NAMALWA (cell line): ENCODE data around the gene ARID1B.
A peak's percentile ranks its signal among the peaks of the same experiment; 100 is the strongest.
"Not testable (repeated sequence)": the region's sequence is repeated elsewhere in the genome, so short reads cannot be mapped to it uniquely, and the experiment has no call there.

ENCODE experiments used
- DNase-seq: peaks from one replicate; pipeline ENCODE4 v3.0.0-alpha.2; 2015; ENCODE audit warnings: low spot score

ARID1B gene

GRCh38 chr6:157133856-157134255 lies 356.7 kb downstream of the ARID1B start:
- no peak for DNase-seq

- no peak for DNase-seq
Measured at GRCh38 chr6:157134402-157135047, 357.3 kb downstream of the ARID1B start.

GRCh38 chr6:157135691-157136090 lies 358.5 kb downstream of the ARID1B start:
- no peak for DNase-seq

- DNase-seq, result no peak
Measured at GRCh38 chr6:157137501-157137900, 360.3 kb downstream of the ARID1B start.

- peak; percentile 18 for DNase-seq
Measured at GRCh38 chr6:157139054-157139708, 362.0 kb downstream of the ARID1B start.

GRCh38 chr6:157143171-157143889 lies 366.2 kb downstream of the ARID1B start:
- DNase-seq, result no peak

- no peak for DNase-seq
Measured at GRCh38 chr6:157143890-157144798, 367.0 kb downstream of the ARID1B start.

GRCh38 chr6:157144859-157145568 lies 367.8 kb downstream of the ARID1B start:
- no peak for DNase-seq

GRCh38 chr6:157145656-157146285 lies 368.6 kb downstream of the ARID1B start:
- DNase-seq, result no peak

- not testable (repeated sequence) for DNase-seq
Measured at GRCh38 chr6:157147054-157148026, 370.2 kb downstream of the ARID1B start.

- no peak for DNase-seq
Measured at GRCh38 chr6:157148391-157149323, 371.5 kb downstream of the ARID1B start.

GRCh38 chr6:157150076-157150475 lies 372.9 kb downstream of the ARID1B start:
- DNase-seq, result no peak

GRCh38 chr6:157151029-157151428 lies 373.9 kb downstream of the ARID1B start:
- DNase-seq, result no peak

- DNase-seq, result no peak
Measured at GRCh38 chr6:157151989-157152388, 374.8 kb downstream of the ARID1B start.

GRCh38 chr6:157152556-157152955 lies 375.4 kb downstream of the ARID1B start:
- DNase-seq, result no peak

- DNase-seq, result no peak
Measured at GRCh38 chr6:157155804-157156203, 378.6 kb downstream of the ARID1B start.

- no peak for DNase-seq
Measured at GRCh38 chr6:157157258-157157657, 380.1 kb downstream of the ARID1B start.

- DNase-seq, result no peak
Measured at GRCh38 chr6:157158456-157158855, 381.3 kb downstream of the ARID1B start.

- no peak for DNase-seq
Measured at GRCh38 chr6:157158897-157159296, 381.7 kb downstream of the ARID1B start.
